Tibial nerve (tissue), 4 donors: ENCODE data around the gene HPCA. TPM values are rescaled to one million over a fixed set of nuclear protein-coding genes. Genes with fewer than 3 reads are reported as not detected.

Source experiments
- DNase-seq, 2 donors: peaks; one replicate each; pipeline ENCODE4 v3.0.0-alpha.2; 2019; ENCODE audit warnings: low spot score in 2 of 2
- H3K27ac ChIP-seq, 4 donors: fragments of 200-600 bp; sonication (generic) in 3 of 4; one replicate each; pipeline ENCODE4 v1.5.1; 2017 to 2019; ENCODE audit warnings: mild to moderate bottlenecking in 1 of 4
- H3K27me3 ChIP-seq, 2 donors: fragments of 200-600 bp; sonication (generic) in 1 of 2; one replicate each; pipeline versions ENCODE4 v1.5.1 to v1.6.0; 2017 to 2019
- H3K36me3 ChIP-seq, 3 donors: fragments of 200-600 bp; sonication (generic); one replicate each; pipeline ENCODE4 v1.5.1; 2018 to 2019
- H3K4me1 ChIP-seq, 4 donors: fragments of 200-600 bp; sonication (generic) in 3 of 4; one replicate each; pipeline ENCODE4 v1.5.1; 2017 to 2019
- H3K4me3 ChIP-seq, 4 donors: fragments of 200-600 bp; sonication (generic) in 3 of 4; one replicate each; pipeline ENCODE4 v1.5.1; 2017 to 2019; ENCODE audit warnings: mild to moderate bottlenecking in 1 of 4, moderate library complexity in 1 of 4
- H3K9me3 ChIP-seq, 4 donors: fragments of 200-600 bp; sonication (generic) in 3 of 4; one replicate each; pipeline ENCODE4 v1.5.1; 2017 to 2019
- CTCF ChIP-seq, 5 experiments: fragments of 200-600 bp in 3 of 5; fragments of 450-650 bp in 2 of 5; sonication (generic) in 3 of 5; IDR thresholded peaks; one replicate each; pipeline ENCODE4 v1.5.1; 2016 to 2019; ENCODE audit warnings: antibody characterized with exemption in 5 of 5, mild to moderate bottlenecking in 3 of 5, moderate library complexity in 2 of 5
- EP300 ChIP-seq, 2 donors: sonication (generic); formaldehyde crosslinking; IDR thresholded peaks; one replicate each; pipeline ENCODE4 v1.6.1; 2017; ENCODE audit warnings: antibody characterized with exemption in 2 of 2, mild to moderate bottlenecking in 1 of 2
- POLR2A ChIP-seq, 2 donors: fragments of 450-650 bp; IDR thresholded peaks; one replicate each; pipeline ENCODE4 v1.6.1; 2017; ENCODE audit warnings: antibody characterized with exemption in 2 of 2, mild to moderate bottlenecking in 2 of 2, moderate library complexity in 2 of 2
- WGBS, 2 donors: methylation state at CpG; one replicate each; pipeline ENCODE4 v1.1.5; 2018; 5-methylcytosine and 5-hydroxymethylcytosine counted together
- total RNA-seq, 4 donors: library from RNA; depleted of rRNA; stranded (reverse); fragments of >200 nt; gene quantifications; one replicate each; pipeline ENCODE4 v1.1.0, GENCODE V29; 2016

Gene HPCA
- total RNA-seq, 4 donors from 2014 or later, result not detected

- 71 to 74% methylated on average over 6 to 7 of the region's 7 CpGs for WGBS, 2 donors
- Histone ChIP-seq H3K36me3 (no peaks in the 10 kb centered on the region), H3K4me3 (no peak overlapping the region), H3K9me3 (no peaks in the 10 kb centered on the region), H3K4me1 (peaks cover 0 to 16% (median 3%) of the 10 kb centered on the region in 4 donors), H3K27me3 (peaks cover 0 to 22% of the 10 kb centered on the region in 2 donors), H3K27ac (no peak overlapping the region)
- TF ChIP-seq EP300 (IDR thresholded peaks at IDR 0.05) (no peak), POLR2A (IDR thresholded peaks at IDR 0.05) (no peak), CTCF (IDR thresholded peaks at IDR 0.05) (no peak)
- DNase-seq, result no peak
These were observed 13.4 kb downstream of the HPCA start for GRCh38 chr1:32899586-32900296.

- no peaks in the 10 kb centered on the region for H3K9me3 ChIP-seq
- peaks cover 0 to 16% (median 3%) of the 10 kb centered on the region in 4 donors for H3K4me1 ChIP-seq
- DNase-seq, result no peak
- WGBS, 2 donors, result 22 to 23% methylated on average over 20 to 22 of the region's 22 CpGs
- H3K27me3 ChIP-seq, result peaks cover 0 to 22% of the 10 kb centered on the region in 2 donors
- no peak for TF ChIP-seq EP300 (IDR thresholded peaks at IDR 0.05)
- TF ChIP-seq POLR2A (IDR thresholded peaks at IDR 0.05), result no peak
- TF ChIP-seq CTCF (IDR thresholded peaks at IDR 0.05), result no peak
- H3K27ac ChIP-seq, result peak overlapping the region in 2 of 4 donors; percentile 3 to 54
- H3K36me3 ChIP-seq, result no peaks in the 10 kb centered on the region
- H3K4me3 ChIP-seq, result peak overlapping the region; percentile 44 to 58 (median 56)
These were observed 14.2 kb downstream of the HPCA start for GRCh38 chr1:32900371-32900955.

- peaks cover 0 to 16% (median 3%) of the 10 kb centered on the region in 4 donors for H3K4me1 ChIP-seq
- H3K27me3 ChIP-seq, result peaks cover 0 to 22% of the 10 kb centered on the region in 2 donors
- DNase-seq, result no peak
- WGBS, 2 donors, result 1 to 4% methylated on average over 12 to 79 of the region's 92 CpGs
- TF ChIP-seq CTCF (IDR thresholded peaks at IDR 0.05) (peak in 1 of 5 experiments; percentile 12), EP300 (IDR thresholded peaks at IDR 0.05) (no peak)
- H3K27ac ChIP-seq, result peak within 1 kb of the TSS in 2 of 4 donors; percentile 52 to 77
- peak within 1 kb of the TSS; percentile 51 to 58 (median 56) for H3K4me3 ChIP-seq
- H3K36me3 ChIP-seq, result no peaks in the 10 kb centered on the region
- no peaks in the 10 kb centered on the region for H3K9me3 ChIP-seq
These were observed 14.9 kb downstream of the HPCA start, which contains the start of gene TMEM54 for GRCh38 chr1:32900956-32901822. Gene TMEM54, minus strand, starts transcription at chr1:32901389. Its CDS starts 151 bp downstream, at chr1:32901238.

- 46 to 50% methylated on average over 23 to 24 of the region's 24 CpGs for WGBS, 2 donors
- Histone ChIP-seq H3K27ac (peak overlapping the region in 2 of 4 donors; percentile 52 to 77), H3K9me3 (no peaks in the 10 kb centered on the region), H3K4me3 (peak overlapping the region; percentile 42 to 58 (median 54)), H3K36me3 (no peaks in the 10 kb centered on the region), H3K27me3 (peaks cover 0 to 22% of the 10 kb centered on the region in 2 donors), H3K4me1 (peaks cover 0 to 16% (median 3%) of the 10 kb centered on the region in 4 donors)
- TF ChIP-seq EP300 (IDR thresholded peaks at IDR 0.05) (no peak), POLR2A (IDR thresholded peaks at IDR 0.05) (no peak), CTCF (IDR thresholded peaks at IDR 0.05) (no peak)
- DNase-seq, result no peak
These were observed 15.7 kb downstream of the HPCA start for GRCh38 chr1:32901823-32902534.
